ENCODE measurements around the gene GPC5. TPM values are rescaled to one million over a fixed set of nuclear protein-coding genes. Genes with fewer than 3 reads are reported as not detected.
"Not testable (repeated sequence)": the region's sequence is repeated elsewhere in the genome, so short reads cannot be mapped to it uniquely, and the experiment has no call there.

Gene GPC5
- total RNA-seq, 2 donors from 2014 or later: 0.22 to 0.51 TPM

DNA sequence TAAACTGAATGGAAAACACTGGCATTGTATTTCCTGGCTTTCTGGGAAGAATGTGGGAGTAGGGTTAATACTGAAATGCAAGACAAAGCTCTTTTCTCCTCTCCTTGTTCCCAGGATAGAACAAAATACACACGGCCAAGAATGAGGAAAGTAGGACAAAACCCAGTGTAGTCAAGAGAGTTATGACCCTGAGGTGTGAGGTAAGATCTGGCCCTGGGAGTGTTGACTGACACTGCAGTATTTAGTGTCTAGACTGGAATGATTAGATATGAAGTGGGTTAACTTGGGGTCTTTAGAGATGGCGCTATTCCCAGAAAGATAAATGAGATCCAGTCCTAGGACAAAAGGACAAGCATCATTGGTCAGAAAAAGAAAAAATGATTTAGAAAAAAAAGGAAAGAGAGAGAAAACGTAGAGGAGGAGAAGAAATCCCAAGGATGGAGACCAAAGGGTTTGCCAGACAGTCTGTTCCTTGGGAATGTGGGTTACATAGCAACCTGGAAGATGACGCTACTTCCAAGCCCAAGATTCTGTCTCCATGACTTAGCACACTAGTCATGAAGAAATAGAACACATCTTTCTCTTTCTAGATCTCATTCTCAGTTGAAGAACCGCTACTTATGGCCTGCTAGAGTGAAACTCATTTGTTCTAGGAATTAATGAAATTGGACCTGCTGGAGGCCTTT, 1284.6 kb downstream of the GPC5 start:
- Histone ChIP-seq H3K36me3 (ENCODE audit: control insufficient read depth, insufficient read depth, low read length) (no peaks in the 10 kb centered on the region), H3K9me3 (ENCODE audit: control insufficient read depth, low read length) (no peaks in the 10 kb centered on the region), H3K4me3 (ENCODE audit: low read length) (no peak overlapping the region), H3K4me1 (ENCODE audit: control insufficient read depth, insufficient read depth, low read length) (no peaks in the 10 kb centered on the region), H3K9ac (ENCODE audit: extremely low read depth, low read length, poor library complexity, severe bottlenecking) (no peak overlapping the region), H3K27ac (ENCODE audit: low read depth, low read length) (no peak overlapping the region), H3K27me3 (ENCODE audit: control insufficient read depth, insufficient read depth, low read length, poor library complexity, severe bottlenecking) (no peaks in the 10 kb centered on the region)
- H3K4me3 Mint-ChIP-seq: no peak overlapping the region
- peaks cover 14% of the 10 kb centered on the region for H3K4me1 Mint-ChIP-seq
- no peak overlapping the region for H3K27ac Mint-ChIP-seq
- no peak for TF ChIP-seq CTCF (conservative IDR thresholded peaks at IDR 0.05)
- 90 to 92% methylated on average over 2 to 5 of the region's 5 CpGs for WGBS, 2 experiments (ENCODE audit: insufficient coverage in 1 of 2, insufficient read length in 1 of 2)
- no peaks in the 10 kb centered on the region for H3K9me3 Mint-ChIP-seq
- no peak for DNase-seq
- H3K36me3 Mint-ChIP-seq (ENCODE audit: low read depth): no peaks in the 10 kb centered on the region
- no peaks in the 10 kb centered on the region for H3K27me3 Mint-ChIP-seq (ENCODE audit: insufficient read depth)

GRCh38 chr13:92694047-92694446, 1295.6 kb downstream of the GPC5 start:
- Histone ChIP-seq H3K36me3 (ENCODE audit: control insufficient read depth, insufficient read depth, low read length) (no peaks in the 10 kb centered on the region), H3K27ac (ENCODE audit: low read depth, low read length) (no peak overlapping the region), H3K9ac (ENCODE audit: extremely low read depth, low read length, poor library complexity, severe bottlenecking) (no peak overlapping the region), H3K9me3 (ENCODE audit: control insufficient read depth, low read length) (peaks cover 27% of the 10 kb centered on the region), H3K4me3 (ENCODE audit: low read length) (no peak overlapping the region), H3K4me1 (ENCODE audit: control insufficient read depth, insufficient read depth, low read length) (no peaks in the 10 kb centered on the region), H3K27me3 (ENCODE audit: control insufficient read depth, insufficient read depth, low read length, poor library complexity, severe bottlenecking) (no peaks in the 10 kb centered on the region)
- no peak for DNase-seq
- TF ChIP-seq CTCF (conservative IDR thresholded peaks at IDR 0.05): no peak
- H3K27me3 Mint-ChIP-seq (ENCODE audit: insufficient read depth): no peaks in the 10 kb centered on the region
- no peaks in the 10 kb centered on the region for H3K4me1 Mint-ChIP-seq
- H3K9me3 Mint-ChIP-seq: peaks cover 54% of the 10 kb centered on the region
- no peaks in the 10 kb centered on the region for H3K36me3 Mint-ChIP-seq (ENCODE audit: low read depth)
- H3K27ac Mint-ChIP-seq: no peak overlapping the region
- H3K4me3 Mint-ChIP-seq: no peak overlapping the region

- peaks cover 54% of the 10 kb centered on the region for H3K9me3 Mint-ChIP-seq
- not testable (repeated sequence) for H3K27me3 ChIP-seq (ENCODE audit: control insufficient read depth, insufficient read depth, low read length, poor library complexity, severe bottlenecking); H3K36me3 ChIP-seq (ENCODE audit: control insufficient read depth, insufficient read depth, low read length); DNase-seq; H3K4me1 Mint-ChIP-seq; H3K4me1 ChIP-seq (ENCODE audit: control insufficient read depth, insufficient read depth, low read length); H3K36me3 Mint-ChIP-seq (ENCODE audit: low read depth); H3K27ac ChIP-seq (ENCODE audit: low read depth, low read length); H3K9ac ChIP-seq (ENCODE audit: extremely low read depth, low read length, poor library complexity, severe bottlenecking); H3K4me3 ChIP-seq (ENCODE audit: low read length); H3K27me3 Mint-ChIP-seq (ENCODE audit: insufficient read depth); H3K4me3 Mint-ChIP-seq; H3K27ac Mint-ChIP-seq
- 83 to 87% methylated on average over 4 of the region's 4 CpGs for WGBS, 2 experiments (ENCODE audit: insufficient coverage in 1 of 2, insufficient read length in 1 of 2)
- peaks cover 27% of the 10 kb centered on the region for H3K9me3 ChIP-seq (ENCODE audit: control insufficient read depth, low read length)
These were observed 1297.4 kb downstream of the GPC5 start for GRCh38 chr13:92695827-92696226.

DNA sequence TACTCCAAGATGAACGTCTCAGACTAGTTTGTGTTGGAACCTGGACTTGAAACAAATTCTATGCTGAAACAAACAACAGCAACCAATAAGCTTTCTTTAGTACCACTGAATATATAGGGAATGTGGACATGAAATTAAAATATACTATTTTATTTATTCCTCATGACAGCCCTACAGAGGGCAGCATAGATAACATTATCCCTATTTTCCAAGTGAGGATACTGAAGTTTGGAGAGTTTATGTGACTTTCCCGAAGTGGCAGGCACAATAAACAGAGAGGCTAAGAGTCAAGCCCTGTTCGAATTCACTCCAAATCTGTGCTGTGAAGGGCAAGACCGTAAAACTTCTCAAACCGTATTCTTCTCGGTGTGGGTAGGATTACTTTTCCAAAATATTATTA, 1318.3 kb downstream of the GPC5 start:
- WGBS, 2 experiments (ENCODE audit: insufficient coverage in 1 of 2, insufficient read length in 1 of 2): 83 to 94% methylated on average over 4 to 6 of the region's 6 CpGs
- H3K4me3 Mint-ChIP-seq: no peak overlapping the region
- H3K9me3 Mint-ChIP-seq: peaks cover 2% of the 10 kb centered on the region
- H3K27ac ChIP-seq (ENCODE audit: low read depth, low read length): no peak overlapping the region
- H3K36me3 Mint-ChIP-seq (ENCODE audit: low read depth): no peaks in the 10 kb centered on the region
- H3K4me1 ChIP-seq (ENCODE audit: control insufficient read depth, insufficient read depth, low read length): peaks cover 9% of the 10 kb centered on the region
- no peaks in the 10 kb centered on the region for H3K36me3 ChIP-seq (ENCODE audit: control insufficient read depth, insufficient read depth, low read length)
- H3K9me3 ChIP-seq (ENCODE audit: control insufficient read depth, low read length): no peaks in the 10 kb centered on the region
- H3K27ac Mint-ChIP-seq: no peak overlapping the region
- no peak overlapping the region for H3K9ac ChIP-seq (ENCODE audit: extremely low read depth, low read length, poor library complexity, severe bottlenecking)
- H3K27me3 ChIP-seq (ENCODE audit: control insufficient read depth, insufficient read depth, low read length, poor library complexity, severe bottlenecking): no peaks in the 10 kb centered on the region
- no peak for DNase-seq
- H3K4me1 Mint-ChIP-seq: peaks cover 26% of the 10 kb centered on the region
- H3K4me3 ChIP-seq (ENCODE audit: low read length): no peak overlapping the region
- no peaks in the 10 kb centered on the region for H3K27me3 Mint-ChIP-seq (ENCODE audit: insufficient read depth)
- TF ChIP-seq CTCF (conservative IDR thresholded peaks at IDR 0.05): peak; percentile 44
